ENCODE measurements around the gene DNAJC15. TPM values are rescaled to one million over a fixed set of nuclear protein-coding genes. Genes with fewer than 3 reads are reported as not detected.

Gene DNAJC15
- total RNA-seq, 1 experiment from 2014 or later: 2.4 TPM

GRCh38 chr13:43158516-43158915, 135.1 kb downstream of the DNAJC15 start:
- H3K27me3 ChIP-seq (replicated peaks; ENCODE audit: insufficient read depth, low read depth, low read length, poor library complexity): no peaks in the 10 kb centered on the region
- H3K4me3 ChIP-seq (ENCODE audit: low read depth, low read length, poor library complexity, severe bottlenecking): no peak overlapping the region
- H3K9me3 ChIP-seq (ENCODE audit: low read depth, low read length, poor library complexity, severe bottlenecking): no peaks in the 10 kb centered on the region
- no peak overlapping the region for H3K27ac ChIP-seq (ENCODE audit: low read depth, low read length, poor library complexity, severe bottlenecking)
- intact Hi-C loops (cut with micrococcal nuclease; ENCODE audit: unreplicated experiment): no loop called here
- no peaks in the 10 kb centered on the region for H3K36me3 ChIP-seq (ENCODE audit: insufficient read depth, low read length, poor library complexity, severe bottlenecking)
- BruUV-seq (replicated peaks): no TSS peak
- ChIA-PET CTCF (no interaction called here), POLR2A (ENCODE audit: low non-redundant PET) (no interaction called here)
- no peak for TF ChIP-seq EZH2 (IDR thresholded peaks at IDR 0.05; ENCODE audit: borderline replicate concordance, low read depth, low read length, poor library complexity, severe bottlenecking)
- TF ChIP-seq CTCF (conservative IDR thresholded peaks at IDR 0.05; ENCODE audit: low read depth, low read length): no peak
- no peak for DNase-seq (ENCODE audit: low spot score)
- no peaks in the 10 kb centered on the region for H3K4me1 ChIP-seq (ENCODE audit: insufficient read depth, low read length, poor library complexity, severe bottlenecking)

- BruUV-seq (replicated peaks): no TSS peak
- Histone ChIP-seq H3K9me3 (ENCODE audit: low read depth, low read length, poor library complexity, severe bottlenecking) (no peaks in the 10 kb centered on the region), H3K4me1 (ENCODE audit: insufficient read depth, low read length, poor library complexity, severe bottlenecking) (no peaks in the 10 kb centered on the region), H3K36me3 (ENCODE audit: insufficient read depth, low read length, poor library complexity, severe bottlenecking) (no peaks in the 10 kb centered on the region), H3K27me3 (replicated peaks; ENCODE audit: insufficient read depth, low read depth, low read length, poor library complexity) (no peaks in the 10 kb centered on the region), H3K27ac (ENCODE audit: low read depth, low read length, poor library complexity, severe bottlenecking) (no peak overlapping the region), H3K4me3 (ENCODE audit: low read depth, low read length, poor library complexity, severe bottlenecking) (no peak overlapping the region)
- DNase-seq (ENCODE audit: low spot score): peak; percentile 63
- intact Hi-C loops (cut with micrococcal nuclease; ENCODE audit: unreplicated experiment): no loop called here
- ChIA-PET POLR2A (ENCODE audit: low non-redundant PET) (interaction anchor here (0.6 kb wide), 1 partner anchor 38 kb away, joined by 10 read pairs; no protein-coding TSS in a partner anchor), CTCF (no interaction called here)
- TF ChIP-seq EZH2 (IDR thresholded peaks at IDR 0.05; ENCODE audit: borderline replicate concordance, low read depth, low read length, poor library complexity, severe bottlenecking) (no peak), CTCF (conservative IDR thresholded peaks at IDR 0.05; ENCODE audit: low read depth, low read length) (no peak)
These were observed 135.7 kb downstream of the DNAJC15 start for GRCh38 chr13:43159026-43159461.

Other genes starting within 250 kb of the DNAJC15 start
- gene FAM216B, start 242.0 kb upstream of the DNAJC15 start, total RNA-seq (2021): not detected in 2 replicates
- 0.13 TPM in 1 of 2 replicates, not detected in the other for gene EPSTI1, start 31.3 kb upstream of the DNAJC15 start, total RNA-seq (2021)

Data from A673 (cell line).